Measurements from ENCODE around the gene TFPI.

TFPI gene

DNA sequence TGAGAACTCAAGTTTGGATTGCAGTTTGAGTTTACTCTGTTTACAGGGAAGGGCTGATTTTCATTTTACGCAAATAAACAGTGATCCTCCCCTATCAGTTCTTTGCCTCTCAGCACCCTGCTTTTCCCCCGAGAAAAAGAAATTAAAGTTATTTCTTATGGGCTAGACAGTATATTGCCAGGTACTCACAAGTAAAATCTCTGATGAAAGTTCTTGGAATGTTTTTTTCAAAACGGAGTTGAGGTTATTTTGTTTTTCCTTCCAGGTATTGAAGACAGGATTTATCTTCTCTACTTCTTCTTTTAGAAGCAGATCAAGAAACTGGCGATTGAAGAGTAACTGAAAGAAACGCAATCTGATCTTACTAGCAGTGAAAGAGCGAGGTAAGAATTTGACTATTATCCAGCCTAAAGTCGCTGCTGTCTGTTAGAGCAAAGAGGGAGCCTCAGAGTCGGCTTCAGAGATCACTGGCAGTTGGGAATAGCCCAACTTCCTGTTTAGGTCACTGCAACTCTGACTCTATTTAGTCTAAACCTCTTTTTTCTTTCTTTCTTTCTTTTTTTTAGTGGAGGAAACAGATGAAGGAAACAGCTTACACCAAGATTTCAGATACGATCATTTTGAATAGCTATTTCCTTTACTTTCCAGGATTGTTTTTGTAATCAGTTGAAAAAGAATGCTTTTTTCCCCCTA is at the start of gene TFPI:
TFPI (minus strand) TSS at position 425 of the 693 bp plus-strand sequence. CDS start 50,667 bp downstream, outside the sequence.
- TF ChIP-seq, protein P1, sequence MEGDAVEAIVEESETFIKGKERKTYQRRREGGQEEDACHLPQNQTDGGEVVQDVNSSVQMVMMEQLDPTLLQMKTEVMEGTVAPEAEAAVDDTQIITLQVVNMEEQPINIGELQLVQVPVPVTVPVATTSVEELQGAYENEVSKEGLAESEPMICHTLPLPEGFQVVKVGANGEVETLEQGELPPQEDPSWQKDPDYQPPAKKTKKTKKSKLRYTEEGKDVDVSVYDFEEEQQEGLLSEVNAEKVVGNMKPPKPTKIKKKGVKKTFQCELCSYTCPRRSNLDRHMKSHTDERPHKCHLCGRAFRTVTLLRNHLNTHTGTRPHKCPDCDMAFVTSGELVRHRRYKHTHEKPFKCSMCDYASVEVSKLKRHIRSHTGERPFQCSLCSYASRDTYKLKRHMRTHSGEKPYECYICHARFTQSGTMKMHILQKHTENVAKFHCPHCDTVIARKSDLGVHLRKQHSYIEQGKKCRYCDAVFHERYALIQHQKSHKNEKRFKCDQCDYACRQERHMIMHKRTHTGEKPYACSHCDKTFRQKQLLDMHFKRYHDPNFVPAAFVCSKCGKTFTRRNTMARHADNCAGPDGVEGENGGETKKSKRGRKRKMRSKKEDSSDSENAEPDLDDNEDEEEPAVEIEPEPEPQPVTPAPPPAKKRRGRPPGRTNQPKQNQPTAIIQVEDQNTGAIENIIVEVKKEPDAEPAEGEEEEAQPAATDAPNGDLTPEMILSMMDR (IDR thresholded peaks at IDR 0.05; ENCODE audit: insufficient read depth, low read depth, low read length, missing control alignments) = no peak
- H3K4me3 ChIP-seq (ENCODE audit: low read length) = no peak within 1 kb of the TSS
- DNase-seq (ENCODE audit: low read depth) = peak; percentile 37

DNA sequence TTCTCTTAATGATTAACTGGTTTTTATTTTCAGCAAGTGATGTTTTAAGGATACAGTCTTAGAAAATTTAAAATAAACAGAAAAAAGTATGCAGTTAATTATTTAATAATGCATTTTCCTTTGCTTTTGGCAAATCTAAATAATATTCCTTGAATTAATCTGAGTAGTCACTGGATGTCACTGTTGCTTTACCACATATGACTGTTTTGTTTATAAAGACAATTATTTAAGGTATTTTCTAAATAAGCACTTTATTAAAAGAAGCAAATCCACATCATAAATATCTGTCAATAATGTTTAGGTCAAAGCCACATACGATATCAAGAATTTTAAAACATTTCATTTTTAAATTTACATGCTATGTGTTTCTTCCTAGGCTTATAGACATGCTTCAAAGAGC is 40.6 kb upstream of the TFPI start:
- DNase-seq (ENCODE audit: low read depth) = no peak
- TF ChIP-seq, protein P1 (IDR thresholded peaks at IDR 0.05; ENCODE audit: insufficient read depth, low read depth, low read length, missing control alignments) = no peak
- H3K4me3 ChIP-seq (ENCODE audit: low read length) = no peak overlapping the region

- no peak overlapping the region for H3K4me3 ChIP-seq (ENCODE audit: low read length)
- TF ChIP-seq, protein P1 (IDR thresholded peaks at IDR 0.05; ENCODE audit: insufficient read depth, low read depth, low read length, missing control alignments) = no peak
- DNase-seq (ENCODE audit: low read depth) = peak; percentile 15
Observed at GRCh38 chr2:187593697-187594096, 39.5 kb upstream of the TFPI start.

DNA sequence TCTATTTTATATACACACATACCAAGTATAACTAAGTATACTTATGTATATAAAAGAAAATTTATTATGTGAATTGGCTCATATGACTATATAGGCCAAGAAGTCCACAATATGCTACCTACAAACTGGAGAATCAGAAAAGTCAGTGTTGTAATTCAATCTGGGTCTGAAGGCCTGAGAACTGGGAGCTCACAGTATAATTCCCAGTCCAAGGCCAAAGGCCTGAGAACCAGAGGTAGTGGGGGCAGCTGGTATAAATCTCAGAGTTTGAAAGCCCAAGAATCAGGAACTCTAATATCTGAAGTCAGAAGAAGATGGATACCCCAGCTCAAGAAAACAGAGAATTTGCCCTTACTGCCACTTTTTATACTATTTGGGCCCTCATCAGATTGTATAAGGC is 38.9 kb upstream of the TFPI start:
- no peak for DNase-seq (ENCODE audit: low read depth)
- TF ChIP-seq, protein P1 (IDR thresholded peaks at IDR 0.05; ENCODE audit: insufficient read depth, low read depth, low read length, missing control alignments) = no peak
- H3K4me3 ChIP-seq (ENCODE audit: low read length) = no peak overlapping the region

DNA sequence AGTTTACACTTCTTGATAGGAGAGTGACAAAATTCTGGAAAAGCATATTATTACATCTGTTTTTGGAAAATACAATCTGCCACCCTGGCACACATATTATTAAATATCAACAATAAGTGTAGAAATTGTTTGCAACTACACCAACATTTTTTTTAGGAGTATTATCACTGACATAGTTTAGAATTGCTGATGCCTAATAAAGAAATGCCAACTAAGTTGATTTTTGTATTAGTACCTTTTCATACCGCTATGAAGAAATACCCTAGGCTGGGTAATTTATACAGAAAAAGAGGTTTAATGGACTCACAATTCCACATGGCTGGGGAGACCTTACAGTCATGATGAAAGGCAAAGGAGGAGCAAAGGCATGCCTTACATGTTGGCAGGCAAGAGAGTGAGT is 35.9 kb upstream of the TFPI start:
- no peak overlapping the region for H3K4me3 ChIP-seq (ENCODE audit: low read length)
- TF ChIP-seq, protein P1 (IDR thresholded peaks at IDR 0.05; ENCODE audit: insufficient read depth, low read depth, low read length, missing control alignments) = no peak
- no peak for DNase-seq (ENCODE audit: low read depth)

- DNase-seq (ENCODE audit: low read depth) = peak; percentile 80
- TF ChIP-seq, protein P1 (IDR thresholded peaks at IDR 0.05; ENCODE audit: insufficient read depth, low read depth, low read length, missing control alignments) = no peak
- no peak overlapping the region for H3K4me3 ChIP-seq (ENCODE audit: low read length)
Observed at GRCh38 chr2:187586011-187586641, 31.9 kb upstream of the TFPI start.

Measured in epithelial cell of esophagus (primary cell).